Sigmoid colon (tissue), 4 donors: ENCODE results near the gene FN1.

ENCODE experiments used
- CTCF ChIP-seq, 4 experiments: fragments of 450-650 bp in 3 of 4; fragments of 200-600 bp in 1 of 4; IDR thresholded peaks; one replicate each; pipeline ENCODE4 v1.5.1; 2016 to 2019; ENCODE audit warnings: antibody characterized with exemption in 4 of 4, mild to moderate bottlenecking in 3 of 4, moderate library complexity in 2 of 4
- POLR2A ChIP-seq, 2 donors: fragments of 450-650 bp; IDR thresholded peaks; one replicate each; pipeline ENCODE4 v1.6.1; 2016; ENCODE audit warnings: antibody characterized with exemption in 2 of 2, mild to moderate bottlenecking in 2 of 2, moderate library complexity in 2 of 2
- POLR2AphosphoS5 ChIP-seq, 4 donors: sonication (generic); formaldehyde crosslinking; IDR thresholded peaks; one replicate each; pipeline ENCODE4 v1.6.1; 2017; ENCODE audit warnings: antibody characterized with exemption in 4 of 4

DNA sequence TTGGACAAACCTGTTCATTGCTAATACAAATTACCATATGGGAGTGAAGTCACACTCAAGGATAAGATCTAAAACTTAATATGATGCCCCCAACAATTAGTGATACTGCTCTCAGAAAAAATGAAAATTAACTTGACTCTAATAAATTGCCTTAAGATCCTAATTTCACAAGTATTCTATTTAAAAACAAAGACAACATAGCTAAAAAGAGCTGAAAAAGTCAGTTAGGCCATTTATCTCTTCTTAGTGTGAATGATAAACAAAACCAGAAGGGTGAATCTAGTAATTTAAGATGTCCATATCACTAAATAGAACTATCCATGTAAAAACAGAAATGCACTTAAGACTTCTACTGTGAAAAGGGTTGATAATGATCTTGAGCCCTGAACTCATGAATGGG is 53.4 kb downstream of the FN1 start:
- TF ChIP-seq POLR2AphosphoS5 (IDR thresholded peaks at IDR 0.05) (no peak), CTCF (IDR thresholded peaks at IDR 0.05) (no peak), POLR2A (IDR thresholded peaks at IDR 0.05) (no peak)
